ENCODE results near the gene IFRD1.
"Not testable (repeated sequence)": the region's sequence is repeated elsewhere in the genome, so short reads cannot be mapped to it uniquely, and the experiment has no call there.

The IFRD1 gene

DNA sequence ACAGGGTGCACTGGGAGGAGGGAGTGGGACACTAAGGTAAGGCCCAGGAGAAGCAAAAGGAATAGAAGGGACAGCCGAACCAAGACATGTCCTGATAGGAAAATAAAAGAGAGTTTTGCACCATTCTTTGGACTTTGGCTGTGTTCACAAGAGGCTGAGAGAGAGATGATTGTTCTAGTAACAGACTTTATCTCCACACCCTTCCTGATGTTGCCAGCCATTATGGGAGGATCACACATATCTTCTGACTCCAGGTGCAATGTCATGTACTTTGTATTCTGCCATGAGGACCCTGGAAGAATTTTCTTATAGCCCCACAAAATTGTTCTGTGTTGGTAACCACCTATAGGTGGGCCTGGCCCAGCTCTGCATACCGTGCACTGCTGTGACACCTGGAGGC is 41.9 kb downstream of the IFRD1 start:
- no peak for DNase-seq

DNA sequence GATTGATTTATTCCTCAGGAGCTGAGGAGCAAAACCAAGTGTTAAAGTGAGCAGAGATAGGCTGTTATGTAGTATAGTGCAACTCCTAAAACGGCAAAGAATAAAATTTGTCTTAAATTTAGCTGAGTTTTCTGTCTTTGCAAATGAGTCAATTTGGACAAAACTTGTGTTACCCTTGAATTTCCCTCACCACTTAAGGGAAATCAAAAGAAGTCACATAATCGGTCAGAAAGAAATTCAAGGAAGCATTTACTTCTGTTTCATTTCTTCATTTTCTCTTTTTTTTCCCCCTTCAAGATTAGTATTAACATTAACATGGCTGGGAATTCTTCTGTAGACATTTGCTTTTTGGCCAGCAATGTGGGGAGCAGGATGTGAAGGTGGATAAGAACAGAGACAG is 44.4 kb downstream of the IFRD1 start:
- no peak for DNase-seq

DNA sequence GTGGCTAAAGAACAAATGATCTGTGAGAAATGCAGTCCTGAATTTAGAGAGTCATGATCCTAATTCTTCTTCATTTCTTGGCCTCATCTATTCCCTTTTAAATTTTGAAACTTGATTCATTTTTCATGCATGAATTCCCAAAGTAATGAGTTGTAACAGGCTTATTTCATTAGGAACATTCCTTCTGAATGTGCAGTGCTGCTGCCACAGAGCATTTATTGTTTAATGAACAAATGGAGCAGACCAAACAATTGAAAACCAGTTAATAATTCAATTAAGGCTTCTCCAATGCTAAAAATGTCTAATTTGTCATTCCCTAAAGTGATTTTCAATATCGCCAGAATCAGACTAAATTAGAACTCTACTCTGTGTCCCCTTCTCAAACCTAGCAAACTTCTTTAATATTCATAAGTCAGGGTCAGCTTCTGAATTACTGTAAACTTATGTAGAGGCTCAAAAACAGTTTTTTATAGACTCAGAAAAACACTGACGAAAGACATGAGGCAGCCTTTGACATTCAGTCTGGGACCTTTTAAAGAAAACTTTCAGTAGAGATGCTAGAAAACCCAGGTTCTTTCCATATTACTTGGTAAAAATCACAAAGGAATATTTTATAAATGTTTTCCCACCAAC is 45.0 kb downstream of the IFRD1 start:
- no peak for DNase-seq

DNA sequence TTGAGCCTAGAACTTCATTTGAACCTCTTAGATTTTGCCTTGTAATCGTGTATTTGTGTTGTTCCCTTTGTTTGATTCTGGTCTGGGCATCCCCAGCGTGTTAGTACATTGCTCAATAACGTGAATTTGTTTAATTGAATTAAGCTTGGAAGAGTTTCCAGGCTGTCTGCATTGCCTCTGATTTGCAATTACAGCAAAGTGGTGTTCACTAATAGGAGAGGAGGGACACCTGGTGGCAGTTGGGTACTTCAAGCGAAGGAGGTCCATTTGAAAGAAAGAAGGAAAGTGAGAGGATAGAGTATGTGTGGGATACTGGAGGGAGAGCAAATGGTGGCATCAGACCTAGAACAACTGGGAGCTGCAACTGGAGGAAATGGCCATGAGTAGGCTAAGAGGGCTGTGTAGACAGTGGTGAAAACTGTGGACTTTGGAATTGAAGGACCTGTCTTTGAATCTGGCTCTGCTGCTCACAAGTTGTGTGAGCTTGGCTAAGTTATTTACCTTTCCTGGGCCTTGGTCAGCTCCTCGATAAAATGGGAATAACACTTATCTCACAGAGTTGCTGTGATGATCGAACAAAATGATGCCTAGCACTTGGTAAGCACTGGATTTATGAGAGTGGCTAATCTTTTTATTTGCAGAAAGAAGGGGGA is 45.7 kb downstream of the IFRD1 start:
- DNase-seq: peak; percentile 49

DNA sequence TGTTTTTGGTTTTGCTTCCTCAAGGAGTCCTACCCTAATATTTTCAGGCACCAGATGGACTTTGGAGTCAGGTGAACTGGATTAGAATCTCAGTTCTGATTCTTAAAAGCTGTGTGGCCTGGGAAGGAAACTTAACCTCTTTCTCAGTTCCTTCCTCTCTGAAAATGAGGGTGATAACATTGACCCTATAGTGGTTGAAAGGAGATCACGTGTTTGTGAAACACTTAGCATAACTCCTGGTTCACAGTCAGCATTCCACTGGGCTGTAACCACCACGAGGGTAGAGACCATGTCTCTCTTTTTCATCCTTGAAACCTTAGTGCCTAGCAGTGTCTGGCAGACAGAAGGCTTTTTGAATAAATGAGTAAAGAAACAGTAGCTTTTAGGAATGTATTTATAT is 47.2 kb downstream of the IFRD1 start:
- DNase-seq: no peak

DNA sequence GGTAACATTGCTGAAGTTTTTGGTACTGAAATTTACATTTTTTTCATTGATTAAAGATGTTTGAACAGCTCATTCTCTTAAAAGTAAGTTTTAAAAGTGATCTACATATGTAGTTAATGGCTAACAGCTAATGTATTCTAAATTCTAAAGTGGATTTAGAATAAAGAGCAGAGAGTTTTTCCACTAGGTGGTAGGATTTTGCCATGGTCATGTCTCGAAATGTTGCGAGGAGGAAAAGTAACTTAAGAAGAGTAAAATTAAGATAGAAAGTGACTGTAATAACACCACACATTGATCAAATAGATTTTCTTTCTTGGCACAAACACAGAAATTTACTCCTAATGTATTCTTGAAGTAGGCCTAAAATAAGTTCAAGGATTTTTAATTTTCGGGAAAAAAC is 50.4 kb downstream of the IFRD1 start:
- DNase-seq: no peak

DNA sequence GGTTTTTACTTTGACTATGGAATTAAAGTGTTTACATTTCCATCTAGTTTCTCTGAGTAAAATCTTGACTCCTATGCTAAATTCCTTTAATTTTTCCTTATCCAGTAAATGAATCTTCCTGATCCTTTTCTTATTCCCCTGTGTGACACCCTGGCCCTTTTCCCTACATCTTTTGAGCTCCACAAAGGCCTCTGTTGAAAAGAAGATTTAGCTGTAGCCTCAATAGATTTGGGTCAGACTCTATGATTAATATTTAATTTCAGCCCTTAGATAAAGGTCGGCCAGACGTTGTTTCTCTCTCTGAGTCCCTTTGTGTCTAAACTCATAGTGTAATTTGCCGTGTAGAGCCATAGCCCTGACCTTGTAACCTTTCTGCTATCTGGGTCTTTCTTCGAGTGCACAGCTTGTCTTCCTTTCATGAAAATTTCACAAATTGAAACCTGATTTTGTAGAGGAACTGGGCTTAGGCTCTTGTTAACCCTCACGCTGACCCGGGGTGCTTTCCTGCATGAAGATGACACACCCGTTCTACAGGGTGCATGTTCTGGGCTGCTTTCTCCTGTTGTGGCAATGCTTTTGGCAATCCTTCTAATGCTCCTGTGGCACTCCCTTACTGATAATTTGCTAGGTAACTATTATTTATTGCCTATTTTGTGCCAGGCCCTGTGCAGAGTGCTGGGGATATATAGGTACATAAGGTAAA is 51.7 kb downstream of the IFRD1 start:
- DNase-seq: no peak

DNA sequence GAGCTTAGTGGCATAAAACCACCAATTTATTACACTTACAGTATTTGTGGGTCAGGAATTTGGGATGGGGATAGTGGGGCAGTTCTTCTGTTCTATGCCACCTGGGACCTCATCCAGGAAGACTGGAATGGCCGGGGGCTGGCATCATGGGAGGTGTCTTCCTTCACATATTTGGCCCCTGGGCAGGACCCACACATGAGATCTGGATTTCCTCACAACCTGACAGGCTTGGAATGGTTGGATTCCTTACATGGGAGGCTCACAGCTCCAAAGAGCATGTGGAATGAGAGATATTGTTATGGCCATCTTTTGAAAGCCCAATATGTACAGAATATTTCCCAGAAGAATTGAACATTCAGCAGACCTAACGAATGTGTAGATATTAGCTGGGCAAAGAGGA is 52.4 kb downstream of the IFRD1 start:
- DNase-seq: no peak

DNA sequence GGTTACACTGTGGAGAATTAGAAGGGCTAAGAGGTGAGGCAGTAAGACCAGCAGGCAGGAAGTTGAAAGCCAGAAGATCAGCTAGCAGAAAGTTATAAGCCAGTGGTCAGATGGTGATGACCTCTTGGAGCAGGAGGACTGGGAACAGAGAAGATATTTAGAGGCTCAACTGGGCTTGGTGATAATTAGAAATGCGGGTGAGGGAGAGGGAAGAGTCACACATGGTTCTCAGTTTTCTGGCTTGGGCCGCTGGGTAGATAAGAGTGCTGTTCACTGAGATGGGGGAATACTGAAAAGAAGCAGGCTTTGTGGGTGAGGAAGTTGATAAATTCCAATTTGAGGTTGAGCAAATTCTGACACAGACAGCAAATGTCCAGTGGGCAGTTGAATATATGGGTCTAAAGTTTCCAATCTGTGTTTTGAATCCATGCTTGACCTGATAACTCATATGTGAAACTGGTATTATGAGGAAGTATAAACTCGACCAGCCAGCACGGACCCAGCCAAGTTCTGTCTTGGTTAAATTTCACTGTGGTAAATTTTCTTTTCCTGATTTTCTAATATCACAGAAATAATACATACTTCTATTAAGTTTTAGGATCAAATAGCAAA is 53.2 kb downstream of the IFRD1 start:
- no peak for DNase-seq

DNA sequence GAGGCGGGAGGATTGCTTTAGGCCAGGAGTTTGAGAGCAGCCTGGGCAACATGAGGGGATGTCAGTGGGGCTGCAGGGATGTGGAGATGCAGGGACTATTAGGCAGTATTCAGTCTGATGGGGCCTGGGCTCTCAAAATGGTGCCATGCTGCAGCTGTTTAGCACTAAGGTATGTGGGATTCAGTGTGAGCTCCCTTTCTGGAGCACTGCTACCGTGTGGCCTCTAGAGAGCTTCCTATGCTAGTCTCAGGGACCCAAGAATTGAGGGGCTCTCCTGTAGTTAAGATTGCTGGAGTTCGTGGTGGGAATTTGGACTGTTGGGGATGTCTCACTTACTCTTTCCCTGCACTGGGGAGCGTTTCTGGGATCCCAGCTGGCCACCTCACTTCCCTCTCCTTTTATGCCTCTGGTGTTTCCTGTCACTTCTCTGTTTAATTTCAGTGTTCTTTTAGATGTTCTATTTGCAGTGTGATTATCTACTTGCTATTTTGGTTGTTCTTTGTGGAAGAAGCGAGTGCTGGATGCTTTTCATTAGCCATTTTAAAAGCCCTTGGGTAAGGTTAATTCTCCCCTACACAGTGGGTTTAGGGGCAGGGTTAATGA is 53.9 kb downstream of the IFRD1 start:
- no peak for DNase-seq

DNA sequence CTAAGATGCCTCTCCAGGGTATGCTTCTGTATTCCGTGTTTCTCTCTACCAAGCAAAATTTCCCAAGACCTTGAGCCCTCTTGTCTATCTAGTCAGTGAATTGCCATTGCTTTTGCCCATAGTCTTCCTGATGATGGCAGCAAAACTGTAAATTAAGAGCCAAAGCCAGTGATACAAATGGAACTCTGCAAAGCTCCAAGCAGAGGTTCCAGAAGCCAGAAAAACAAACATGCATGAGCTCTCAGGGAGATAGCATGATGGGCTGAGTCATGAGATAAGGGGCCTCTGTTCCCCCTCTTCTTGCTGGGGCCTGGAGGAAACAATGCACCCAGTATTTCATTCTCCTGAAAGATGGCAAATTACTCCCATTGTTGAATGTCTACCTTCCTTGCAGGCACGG is 55.2 kb downstream of the IFRD1 start:
- no peak for DNase-seq

DNA sequence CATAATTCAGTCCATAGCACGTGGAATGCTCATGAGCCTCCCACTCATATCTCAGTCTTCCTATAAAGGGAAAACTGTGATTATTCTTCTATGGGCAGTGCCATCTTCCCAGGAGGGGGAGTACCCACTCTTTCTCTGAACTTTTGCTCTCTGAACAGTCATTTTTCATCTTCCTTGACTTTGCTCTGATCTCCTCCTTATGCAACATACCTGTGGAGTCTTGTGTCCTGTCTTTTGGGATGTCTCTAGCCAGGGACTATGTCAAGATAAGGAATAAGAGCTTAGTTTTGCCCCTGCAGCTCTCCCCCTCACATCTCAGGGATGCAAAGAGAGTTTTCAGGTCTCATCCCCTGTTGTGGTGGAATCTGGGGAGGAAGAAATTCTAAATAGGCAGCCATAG is 58.1 kb downstream of the IFRD1 start:
- no peak for DNase-seq

DNA sequence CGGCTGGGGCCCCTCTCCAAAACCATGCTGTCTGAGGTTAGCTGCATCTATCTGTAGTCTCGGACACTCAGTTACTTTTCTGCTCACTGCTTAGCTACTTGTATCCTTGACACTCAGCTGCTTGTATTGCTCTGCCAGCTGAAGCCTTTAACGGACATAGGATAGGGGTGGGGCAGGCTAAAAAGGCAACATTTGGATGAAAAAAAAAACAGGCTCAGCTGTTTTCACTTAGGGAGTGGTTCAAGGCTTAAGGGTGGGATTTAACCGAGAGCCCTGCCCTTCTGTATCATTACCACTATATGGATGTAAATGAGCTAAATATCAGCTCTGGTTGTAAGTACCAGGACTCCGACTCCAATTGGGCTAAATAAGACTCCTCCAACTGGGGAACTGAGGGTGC is 59.1 kb downstream of the IFRD1 start:
- DNase-seq: no peak

DNA sequence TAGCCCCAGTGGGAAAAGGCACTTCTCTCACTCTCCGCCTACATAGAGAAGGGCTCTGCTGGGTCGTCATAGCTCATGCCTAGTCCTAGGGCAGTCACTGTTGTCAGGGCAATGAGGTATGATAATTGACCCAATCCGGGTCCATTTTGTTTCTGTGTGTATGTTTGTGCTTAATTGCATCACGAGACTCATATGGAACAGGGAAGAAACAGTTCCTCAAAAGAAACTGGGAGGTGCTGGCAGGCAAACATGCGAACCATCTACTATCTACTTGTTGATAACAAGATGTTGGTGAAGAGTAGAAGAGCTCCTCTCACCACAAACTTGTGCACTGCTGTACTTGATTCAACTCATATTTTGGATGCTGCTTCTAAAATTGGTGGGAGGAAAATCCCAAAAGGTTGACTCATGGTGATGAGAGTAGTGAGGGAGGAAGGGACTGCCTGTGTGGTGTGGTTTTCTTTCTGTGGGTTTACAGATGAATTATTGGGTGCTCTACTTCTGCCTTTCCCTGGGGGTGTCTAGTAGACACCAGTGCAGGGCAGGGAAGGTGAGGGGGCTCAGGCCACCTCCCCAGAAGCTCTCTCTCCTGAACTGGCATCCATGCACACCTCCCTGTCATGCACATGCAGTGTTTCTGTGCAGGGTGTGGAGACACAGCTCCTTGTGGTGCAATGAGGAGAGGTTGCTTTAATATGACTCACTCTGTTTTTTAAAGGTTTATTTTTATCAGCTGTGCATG is 59.9 kb downstream of the IFRD1 start:
- no peak for DNase-seq

DNA sequence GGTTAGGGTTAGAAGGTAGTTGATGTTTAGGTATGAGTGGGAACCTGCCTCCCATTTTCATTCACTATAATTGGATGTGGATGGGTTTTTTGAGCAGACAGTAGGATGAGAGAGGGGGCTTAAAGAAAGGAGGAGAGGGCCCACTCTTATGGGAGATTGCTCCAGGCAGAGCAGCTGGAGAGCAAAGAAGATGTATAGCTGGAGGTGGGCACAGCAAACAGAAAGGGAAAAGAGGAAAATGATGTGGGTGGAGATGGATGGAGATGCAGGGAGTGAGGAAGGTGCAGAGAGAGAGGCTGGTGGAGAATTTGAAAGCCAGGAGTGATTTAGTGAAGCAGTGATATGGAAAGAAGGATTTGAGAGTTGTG is 60.5 kb downstream of the IFRD1 start:
- no peak for DNase-seq

DNA sequence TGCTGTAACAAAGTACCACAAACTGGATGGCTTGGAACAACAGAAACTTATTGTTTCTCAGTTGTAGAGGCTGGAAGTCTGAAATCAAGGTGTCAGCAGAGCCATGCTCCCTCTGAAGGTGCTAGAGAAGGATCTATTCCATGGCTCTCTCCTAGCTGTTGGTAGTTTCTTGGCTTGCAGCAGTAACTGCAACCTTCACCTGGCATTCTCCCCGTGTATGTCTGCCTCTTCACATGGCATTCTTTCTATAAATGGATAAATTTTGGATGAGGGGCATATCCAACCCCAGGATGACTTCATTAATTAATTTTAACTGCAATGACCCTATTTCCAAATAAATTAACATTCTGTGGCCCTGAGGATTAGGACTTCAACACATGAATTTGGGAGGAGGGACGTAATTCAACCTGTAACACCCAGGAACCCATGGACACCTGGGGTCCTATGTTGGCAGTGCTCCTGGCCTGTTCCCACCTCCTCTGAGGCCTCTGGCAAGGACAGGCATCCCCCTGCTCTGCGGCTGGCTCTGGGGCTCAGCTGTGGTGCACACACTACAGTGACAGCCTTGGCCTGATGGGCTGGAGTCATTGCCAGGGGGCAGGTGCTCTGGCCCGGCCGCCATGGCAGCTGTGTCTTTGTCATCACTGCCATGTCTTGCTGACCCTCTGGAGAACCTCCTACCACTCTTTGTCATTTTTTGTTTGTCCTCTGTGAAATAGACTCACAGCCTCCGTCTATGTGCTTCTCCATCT is 61.4 kb downstream of the IFRD1 start:
- no peak for DNase-seq

DNA sequence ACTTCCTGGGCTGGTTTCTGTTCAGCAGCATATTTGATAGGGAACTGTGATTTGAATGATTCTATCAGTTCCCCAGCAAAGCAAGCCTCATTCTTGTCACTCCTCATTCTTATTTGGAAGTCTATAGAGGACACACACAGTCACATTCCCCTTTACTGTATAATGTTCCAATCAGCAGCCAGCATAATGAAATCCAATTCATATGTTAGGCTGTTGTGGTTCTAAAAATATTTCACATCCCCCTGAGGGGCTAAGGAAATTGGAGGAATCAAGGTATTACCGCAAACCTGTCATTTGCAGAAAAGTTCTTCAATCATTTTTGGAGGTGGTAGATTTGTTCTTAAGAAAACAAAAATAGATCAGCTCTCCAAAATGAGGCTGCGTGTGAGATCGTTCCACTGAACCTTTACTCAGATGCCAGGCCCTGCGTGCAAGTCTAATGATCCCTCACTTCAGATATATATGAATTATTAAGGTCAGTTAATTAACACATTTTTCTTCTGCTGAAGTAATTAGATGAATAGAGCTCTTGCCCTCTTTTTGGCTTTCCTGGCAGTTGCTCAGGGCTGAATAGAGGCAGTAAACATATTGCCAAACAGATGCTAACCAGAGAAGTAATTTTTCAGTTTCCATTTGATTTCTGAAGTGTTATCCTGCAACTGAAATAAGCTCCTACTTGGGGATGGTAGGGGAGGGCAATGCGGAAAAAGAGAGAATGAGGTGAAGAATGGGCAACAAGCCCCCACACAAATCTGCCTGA is 62.4 kb downstream of the IFRD1 start:
- no peak for DNase-seq

DNA sequence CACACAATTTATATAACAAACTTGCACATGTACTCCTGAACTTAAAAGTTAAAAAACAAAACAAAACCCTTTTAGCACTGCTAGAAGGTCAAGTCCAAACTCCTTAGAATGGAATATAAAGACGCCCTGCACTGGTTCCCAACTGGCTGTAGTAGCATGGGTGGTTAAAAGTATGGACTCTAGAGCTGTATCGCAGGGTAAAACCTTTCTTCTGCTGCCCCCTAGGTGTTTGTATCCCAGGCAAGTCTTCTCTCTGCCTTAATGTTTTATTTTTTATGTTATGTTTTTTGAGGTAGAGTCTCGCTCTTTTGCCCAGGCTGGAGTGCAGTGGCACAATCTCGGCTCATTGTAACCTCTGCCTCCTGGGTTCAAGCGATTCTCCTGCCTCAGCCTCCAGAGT is 65.7 kb downstream of the IFRD1 start:
- no peak for DNase-seq

DNA sequence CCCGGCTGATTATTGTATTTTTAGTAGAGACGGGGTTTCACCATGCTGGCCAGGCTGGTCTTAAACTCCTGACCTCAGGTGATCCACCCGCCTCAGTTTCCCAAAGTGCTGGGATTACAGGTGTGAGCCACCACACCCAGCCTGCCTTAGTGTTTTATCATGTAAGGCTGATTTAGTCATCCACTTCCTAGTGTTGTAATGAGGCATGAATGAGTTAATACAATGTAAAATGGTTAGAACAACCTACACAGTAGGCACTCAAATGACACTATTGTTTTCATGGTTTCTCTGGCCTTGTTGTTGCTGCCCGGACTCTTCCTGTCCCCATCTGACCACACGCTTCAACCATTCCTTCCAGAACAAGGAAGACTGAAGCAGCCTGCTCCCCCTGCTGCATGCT is 66.2 kb downstream of the IFRD1 start:
- DNase-seq: not testable (repeated sequence)

DNA sequence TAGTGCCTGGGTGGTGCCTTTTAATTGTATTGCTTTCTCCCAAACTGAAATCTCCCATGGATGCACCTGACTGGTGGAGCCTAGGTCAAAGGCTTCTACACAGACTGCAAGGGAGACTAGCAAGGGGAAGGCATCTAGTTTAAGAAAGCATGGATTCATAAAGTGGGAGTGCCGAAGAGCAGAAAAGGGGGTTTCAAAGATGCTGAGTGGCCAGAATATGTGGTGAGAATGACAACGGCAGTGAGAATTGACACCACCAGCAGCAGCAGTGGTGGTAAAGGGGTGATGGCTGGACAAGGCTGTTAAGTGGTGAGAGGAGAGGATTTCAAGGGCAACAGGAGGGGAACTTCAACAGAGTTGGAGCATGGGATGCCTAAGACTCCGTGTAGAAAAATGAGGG is 67.2 kb downstream of the IFRD1 start:
- DNase-seq: no peak

DNA sequence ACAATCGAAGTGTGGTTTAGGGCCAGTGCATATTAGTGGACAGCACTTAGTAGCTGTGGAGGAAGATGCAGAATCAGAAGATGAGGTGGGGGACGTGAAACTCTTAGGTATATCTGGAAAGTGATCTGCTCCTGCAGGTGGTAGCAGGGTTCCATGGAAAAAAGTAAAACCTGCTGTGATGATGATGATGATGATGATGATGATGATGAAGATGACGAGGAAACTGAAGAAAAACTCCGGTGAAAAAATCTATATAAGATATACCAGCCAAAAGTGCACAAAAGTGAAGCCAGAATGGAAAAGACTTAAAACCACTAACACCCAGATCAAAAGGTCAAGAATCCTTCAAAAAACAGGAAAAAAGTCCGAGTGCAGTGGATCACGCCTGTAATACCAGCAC is 70.5 kb downstream of the IFRD1 start:
- no peak for DNase-seq

DNA sequence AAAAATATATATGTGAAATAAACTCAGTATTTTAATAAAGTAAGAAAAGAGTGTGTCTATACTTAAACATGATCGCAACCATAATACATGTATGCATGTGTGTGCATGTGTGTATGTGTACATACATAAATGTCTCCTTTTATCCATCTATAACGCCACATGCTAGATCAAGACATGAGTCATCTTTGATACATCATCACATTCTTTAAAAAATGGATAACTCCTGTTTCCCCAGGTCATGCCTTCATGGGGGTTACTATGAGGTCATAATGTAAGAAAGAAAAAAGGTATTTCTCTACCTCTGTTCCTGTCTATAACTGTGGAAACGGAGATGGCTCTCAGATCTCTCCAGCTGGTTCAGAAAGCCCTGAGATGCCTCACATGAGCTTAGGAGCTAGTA is 71.7 kb downstream of the IFRD1 start:
- no peak for DNase-seq

Data from NCI-H748 treated with DMSO at 0.1 percent for 48 hours (cell line).